CD4-positive, alpha-beta T cell treated with Interleukin-15 for 4 hours (primary cell): Measurements from ENCODE around the gene ZNF672.
"Not testable (repeated sequence)": the region's sequence is repeated elsewhere in the genome, so short reads cannot be mapped to it uniquely, and the experiment has no call there.

Source experiments
- DNase-seq: peaks from one replicate; pipeline ENCODE4 v3.0.0-alpha.2; 2020; ENCODE audit warnings: low spot score

ZNF672 gene

DNA sequence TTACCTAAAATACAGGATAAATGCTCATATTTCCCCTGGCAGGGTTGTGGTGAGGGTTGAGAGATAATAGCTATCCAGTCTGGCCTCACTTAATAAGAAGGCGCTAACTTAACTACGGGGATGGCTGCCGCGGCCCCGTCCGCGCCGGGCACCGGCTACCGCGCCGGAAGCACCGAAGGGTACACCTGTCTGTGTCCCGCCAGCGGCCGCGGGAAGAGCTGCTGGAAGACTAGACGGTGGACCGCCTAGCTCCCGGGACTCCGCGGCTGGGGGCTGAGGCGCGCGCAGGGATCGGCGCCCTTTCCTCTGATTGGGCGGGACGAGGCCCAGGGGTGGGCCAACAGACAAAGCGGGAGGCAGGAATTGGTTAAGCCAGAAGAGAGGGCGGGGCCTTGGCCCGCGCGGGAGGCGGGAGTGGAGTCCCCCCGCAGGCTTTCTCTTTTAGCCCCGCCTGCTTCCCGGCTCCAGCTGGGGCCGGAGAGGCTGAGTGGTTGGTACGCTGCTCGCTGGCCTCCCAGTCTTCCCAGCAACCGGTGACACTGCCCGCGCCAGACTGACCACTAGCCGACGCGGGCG is at the start of gene ZNF672:
Gene ZNF672, plus strand, starts transcription at position 444 of the 576 bp plus-strand sequence. CDS start 9,051 bp downstream, outside the sequence.
- peak; percentile 92 for DNase-seq

DNA sequence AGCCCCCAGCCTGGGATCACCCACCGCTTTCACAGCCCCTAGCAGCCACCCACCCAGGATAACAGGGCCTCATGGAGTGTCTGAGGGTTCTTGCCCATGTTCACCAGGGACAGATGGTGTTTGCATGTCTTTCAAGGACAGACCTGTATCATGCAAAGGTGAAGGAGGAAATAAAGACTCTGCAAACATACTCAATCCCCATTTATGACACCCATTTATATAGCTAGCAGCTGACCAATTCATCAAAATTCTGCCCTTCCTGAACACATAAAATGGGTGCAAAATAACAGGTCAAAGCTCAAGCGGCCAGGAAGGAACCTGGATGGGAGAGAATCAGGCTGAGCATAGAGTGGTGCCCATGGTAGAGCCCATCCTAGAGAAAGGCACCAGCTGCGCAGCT is 49.7 kb upstream of the ZNF672 start:
- DNase-seq = no peak

DNA sequence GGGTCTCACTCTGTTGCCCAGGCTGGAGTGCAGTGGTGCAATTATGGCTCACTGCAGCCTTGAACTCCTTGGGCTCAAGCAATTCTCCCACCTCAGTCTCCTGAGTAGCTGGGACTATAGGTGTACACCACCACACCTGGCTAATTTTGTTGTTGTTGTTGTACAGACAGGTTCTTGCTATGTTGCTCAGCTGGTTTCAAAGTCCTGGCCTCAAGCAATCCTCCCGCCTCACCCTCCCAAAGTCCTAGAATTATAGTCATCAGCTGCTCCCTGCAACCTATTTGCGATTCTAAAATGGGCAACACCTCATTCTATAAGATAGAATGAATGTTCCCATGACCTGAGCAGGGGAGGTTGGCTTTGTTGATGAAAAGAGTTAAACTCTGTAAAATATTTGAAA is 48.7 kb upstream of the ZNF672 start:
- not testable (repeated sequence) for DNase-seq

DNA sequence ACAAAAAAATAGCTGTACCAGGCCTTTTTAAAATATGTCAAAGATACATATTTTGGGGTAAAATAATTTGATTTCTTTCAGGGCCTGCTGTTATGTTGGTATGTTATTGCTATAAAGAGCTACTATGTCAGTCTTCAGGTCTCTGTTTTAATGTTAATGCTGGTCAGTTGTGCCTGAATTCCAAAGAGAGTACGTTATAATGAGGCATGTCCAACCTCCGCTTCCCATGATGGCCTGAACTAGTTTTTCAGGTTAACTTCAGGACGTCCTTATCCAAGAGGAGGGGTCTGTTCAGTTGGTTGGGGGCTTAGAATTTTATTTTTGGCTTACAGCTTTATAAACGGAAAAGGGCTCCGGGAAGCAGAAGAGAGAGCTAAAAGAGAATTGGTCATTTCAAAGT is 47.6 kb upstream of the ZNF672 start:
- no peak for DNase-seq

DNA sequence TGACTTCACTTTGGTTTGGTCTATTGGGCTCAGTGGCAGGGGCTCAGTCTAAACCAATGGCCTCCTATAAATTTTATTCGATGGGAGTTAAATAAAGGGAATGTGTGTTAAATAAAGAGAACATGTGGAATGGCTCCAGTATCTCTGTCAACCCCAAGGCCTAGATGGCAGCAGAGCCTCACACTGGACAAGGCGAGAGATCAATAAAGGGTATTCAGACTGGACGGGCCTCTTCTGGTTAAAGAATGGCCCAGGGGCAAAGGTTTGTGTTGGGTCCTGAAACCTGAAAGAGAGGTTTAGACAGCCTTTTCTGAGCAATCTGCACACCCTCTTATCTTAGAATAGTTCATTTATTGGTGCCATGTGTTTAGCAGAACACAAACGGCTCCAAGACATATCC is 47.0 kb upstream of the ZNF672 start:
- no peak for DNase-seq

DNA sequence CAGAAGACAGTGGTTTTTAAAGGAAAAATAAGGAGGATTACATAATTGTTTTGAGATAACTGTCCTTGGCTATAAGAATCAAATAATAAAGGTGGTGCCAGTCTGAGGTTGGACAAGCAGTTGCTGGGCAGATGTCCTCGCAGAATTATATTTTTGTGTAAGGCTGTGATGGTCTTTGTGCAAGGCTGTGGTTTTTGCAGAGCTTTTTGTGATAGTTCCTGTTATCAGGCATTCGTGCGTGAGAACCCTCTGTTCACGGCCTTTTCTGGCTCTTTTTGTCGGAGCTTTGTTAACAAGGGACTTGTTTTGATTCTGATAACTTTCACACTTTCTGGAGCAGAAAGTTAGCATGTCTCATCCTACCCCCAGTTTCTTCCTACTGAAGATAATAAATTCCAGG is 45.7 kb upstream of the ZNF672 start:
- no peak for DNase-seq

DNA sequence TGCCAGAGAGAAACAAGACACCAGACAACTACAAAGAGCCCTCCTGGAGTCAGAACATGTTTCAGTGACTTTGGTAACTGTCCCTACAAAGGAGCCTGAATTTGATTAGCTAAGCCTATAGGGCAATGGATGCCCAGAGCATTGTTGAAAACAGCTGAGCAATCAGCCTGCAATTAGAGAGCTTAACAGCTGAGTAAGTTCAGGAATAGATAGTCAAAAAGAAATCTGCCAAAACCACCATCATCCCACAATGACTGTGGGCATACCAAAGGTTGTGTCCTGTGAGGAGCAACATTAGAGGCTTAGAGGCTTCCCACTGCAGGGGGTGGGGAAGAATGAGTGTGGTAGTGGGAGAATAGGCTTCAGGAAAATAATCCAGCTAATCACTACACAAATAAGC is 44.4 kb upstream of the ZNF672 start:
- DNase-seq = no peak

DNA sequence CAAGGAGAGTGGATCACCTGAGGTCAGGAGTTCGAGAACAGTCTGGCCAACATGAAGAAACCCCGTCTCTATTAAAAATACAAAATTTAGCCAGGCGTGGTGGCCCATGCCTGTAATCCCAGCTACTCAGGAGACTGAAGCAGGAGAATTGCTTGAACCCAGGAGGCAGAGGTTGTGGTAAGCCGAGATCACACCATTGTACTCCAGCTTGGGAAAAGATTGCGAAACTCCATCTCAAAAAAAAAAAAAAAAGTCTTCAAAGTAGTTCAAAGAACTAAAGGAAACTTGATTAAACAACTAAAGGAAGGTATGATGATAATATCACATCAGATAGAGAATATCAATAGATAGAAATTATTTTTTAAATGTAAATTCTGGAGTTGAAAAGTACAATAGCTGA is 43.4 kb upstream of the ZNF672 start:
- not testable (repeated sequence) for DNase-seq

DNA sequence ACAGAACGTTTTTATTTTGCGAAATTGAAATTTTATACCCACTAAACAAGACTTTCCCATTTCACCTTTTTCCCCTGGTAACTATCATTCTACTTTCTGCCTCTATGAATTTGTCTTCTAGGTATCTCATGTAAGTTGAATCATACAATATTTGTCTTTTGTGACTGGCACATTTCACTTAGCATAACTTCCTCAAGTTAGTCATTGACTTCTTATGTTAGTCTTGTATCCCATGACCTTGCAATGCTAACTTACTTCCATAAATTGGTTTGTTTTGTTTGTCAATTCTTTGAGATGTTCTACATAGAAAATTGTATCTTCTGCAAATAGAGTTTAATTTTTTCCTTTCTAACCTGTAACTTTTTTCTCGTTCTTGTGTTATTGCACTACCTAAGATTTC is 39.2 kb upstream of the ZNF672 start:
- no peak for DNase-seq

DNA sequence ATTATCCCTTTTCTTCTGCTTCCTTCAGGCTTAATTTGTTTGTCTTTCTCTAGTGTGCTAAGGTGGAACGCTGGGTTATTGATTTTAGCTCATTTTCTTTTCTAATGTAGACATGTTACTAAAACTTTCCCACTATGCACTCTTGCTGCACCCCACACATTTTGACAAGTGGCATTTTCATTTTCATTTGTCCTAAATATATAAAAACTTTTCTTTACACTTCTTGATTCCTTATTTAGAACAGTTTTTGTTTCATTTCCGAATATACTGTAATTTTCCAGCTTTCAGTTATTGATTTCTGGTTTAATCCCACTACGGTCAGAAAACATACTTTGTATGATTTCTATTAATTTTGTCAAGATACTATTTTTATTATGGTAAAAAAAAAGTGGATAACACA is 37.6 kb upstream of the ZNF672 start:
- no peak for DNase-seq

DNA sequence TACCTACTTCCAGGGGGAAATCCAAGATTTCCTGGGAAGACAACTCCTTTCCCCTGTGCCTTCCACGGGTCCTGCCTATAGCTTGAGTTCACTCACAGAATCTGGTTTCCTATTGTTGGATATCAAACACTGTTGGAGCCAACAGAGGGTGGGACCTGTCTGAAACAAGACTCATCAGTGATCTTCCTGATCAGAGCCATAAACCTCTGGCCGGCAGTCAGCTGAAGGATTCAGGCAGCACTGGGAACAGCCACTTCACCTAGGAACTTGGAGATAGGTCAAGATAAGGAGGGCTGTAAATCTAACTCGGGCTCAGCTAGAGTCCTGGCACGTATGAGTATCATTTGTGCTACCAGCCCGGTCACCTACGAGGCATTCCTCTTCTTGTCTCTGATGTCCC is 35.6 kb upstream of the ZNF672 start:
- DNase-seq = no peak

DNA sequence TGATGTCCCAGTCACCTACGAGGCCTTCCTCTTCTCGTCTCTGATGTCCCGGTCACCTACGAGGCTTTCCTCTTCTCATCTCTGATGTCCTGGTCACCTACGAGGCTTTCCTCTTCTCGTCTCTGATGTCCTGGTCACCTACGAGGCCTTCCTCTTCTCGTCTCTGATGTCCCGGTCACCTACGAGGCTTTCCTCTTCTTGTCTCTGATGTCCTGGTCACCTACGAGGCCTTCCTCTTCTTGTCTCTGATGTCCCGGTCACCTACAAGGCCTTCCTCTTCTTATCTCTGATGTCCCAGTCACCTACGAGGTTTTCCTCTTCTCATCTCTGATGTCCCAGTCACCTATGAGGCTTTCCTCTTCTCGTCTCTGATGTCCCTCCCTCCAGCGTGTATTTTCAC is 34.5 kb upstream of the ZNF672 start:
- not testable (repeated sequence) for DNase-seq

DNA sequence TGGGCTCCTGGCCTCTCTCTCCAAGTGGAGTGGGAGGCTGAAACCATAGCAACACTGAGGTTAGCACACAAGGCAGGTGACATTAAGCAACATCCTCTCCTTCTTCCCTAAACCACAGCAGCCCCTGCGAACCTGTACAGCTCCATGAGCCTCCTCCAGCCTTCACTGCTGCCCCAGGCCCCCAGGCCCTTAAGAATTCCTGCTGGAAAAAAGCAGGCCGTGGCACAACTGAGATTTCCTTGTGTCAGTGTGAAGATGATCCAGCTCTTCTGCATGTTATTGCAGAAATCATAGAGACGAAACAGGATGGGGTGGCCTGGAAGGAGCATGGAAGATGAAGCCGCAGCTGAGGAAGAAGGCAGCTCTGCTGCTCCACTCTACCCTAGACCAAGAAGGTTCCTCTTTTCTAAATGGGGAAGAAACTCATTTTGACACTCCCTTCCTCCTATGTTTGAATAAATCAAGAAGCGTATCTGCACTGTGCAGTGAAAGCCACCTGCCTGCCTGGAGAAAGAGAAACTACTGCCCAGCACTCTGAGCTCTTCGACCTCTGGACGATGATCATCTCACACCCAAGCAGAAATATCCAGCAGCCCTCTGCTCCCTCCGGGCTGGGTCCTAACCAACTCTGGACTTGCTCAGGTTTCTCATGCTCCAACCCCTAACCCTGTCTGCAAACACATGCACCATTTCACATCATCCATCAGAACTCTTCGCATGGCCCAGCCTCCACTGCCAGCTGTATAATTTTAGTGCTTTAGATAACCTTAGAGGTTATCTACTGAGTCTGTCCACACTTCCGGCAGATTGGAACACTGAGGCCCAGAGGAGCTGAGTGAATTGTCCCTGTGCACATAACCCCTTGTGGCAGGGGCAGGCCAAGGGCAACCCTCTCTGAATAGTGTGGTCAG is 33.0 kb upstream of the ZNF672 start:
- DNase-seq = no peak

DNA sequence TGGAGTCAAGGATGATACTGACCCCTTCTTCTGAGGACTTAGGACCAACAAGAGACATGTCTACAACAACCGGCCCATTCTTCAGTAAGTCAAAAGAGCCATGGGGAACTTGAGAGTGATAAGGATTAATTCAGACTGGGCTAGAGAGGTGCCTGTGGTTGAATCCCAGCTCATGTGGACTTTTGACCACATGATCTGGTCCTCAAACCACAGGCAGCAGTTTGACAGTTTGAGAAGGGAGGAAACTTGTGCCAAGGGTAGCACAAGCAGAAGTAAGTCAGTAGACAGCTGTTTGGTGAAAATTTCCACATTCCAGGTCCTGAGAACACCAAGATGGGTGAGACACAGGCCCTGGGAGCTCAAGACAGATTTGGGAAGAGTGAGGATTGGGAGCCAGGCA is 32.1 kb upstream of the ZNF672 start:
- no peak for DNase-seq

DNA sequence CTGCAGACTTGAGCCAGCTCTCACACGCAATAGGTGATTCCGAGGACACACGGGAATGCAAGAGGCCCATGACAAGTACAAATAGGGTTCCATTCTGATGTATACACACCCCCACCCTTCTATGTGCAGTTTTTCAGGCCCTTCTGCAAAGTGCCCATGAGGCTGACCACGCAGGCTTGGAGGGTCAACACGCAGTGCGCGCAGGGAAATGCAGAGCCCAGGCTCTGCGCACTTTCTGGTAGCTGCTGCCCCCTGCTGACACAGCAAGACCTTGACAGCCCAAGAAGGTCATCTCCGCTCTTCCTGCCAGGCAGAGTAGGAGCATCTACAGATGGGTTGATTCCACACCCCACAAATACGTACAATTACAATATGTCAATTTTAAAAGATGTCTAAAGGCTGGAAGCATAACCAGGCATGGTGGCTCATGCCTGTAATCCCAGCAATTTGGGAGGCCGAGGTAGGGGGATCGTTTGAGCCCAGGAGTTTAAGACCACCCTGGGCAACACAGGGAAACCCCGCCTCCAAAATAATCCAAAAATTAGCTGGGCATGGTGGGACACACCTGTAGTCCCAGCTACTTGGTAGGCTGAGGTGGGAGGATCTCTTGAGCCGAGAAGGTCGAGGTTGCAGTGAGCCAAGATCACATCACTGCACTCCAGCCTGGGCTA is 30.8 kb upstream of the ZNF672 start:
- peak; percentile 48 for DNase-seq

DNA sequence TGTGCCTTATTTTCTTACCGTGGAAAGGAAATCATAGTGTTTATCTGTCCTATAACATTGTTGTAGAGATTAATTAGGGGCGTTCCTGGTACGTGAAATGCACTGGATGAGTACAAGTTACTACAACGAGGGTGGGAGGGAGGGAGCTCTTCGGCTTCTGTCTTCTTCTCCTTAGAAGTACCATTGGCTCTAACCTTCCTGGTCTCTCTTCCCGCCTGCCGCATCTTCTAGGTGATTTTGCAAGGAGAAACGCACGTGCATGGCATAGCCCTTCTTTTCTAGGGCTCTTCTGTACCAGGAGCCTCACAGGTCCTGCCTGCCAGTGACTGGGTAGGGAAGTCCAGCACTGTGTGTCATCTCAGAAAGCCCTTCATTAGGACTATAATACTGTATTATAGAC is 29.1 kb upstream of the ZNF672 start:
- no peak for DNase-seq

DNA sequence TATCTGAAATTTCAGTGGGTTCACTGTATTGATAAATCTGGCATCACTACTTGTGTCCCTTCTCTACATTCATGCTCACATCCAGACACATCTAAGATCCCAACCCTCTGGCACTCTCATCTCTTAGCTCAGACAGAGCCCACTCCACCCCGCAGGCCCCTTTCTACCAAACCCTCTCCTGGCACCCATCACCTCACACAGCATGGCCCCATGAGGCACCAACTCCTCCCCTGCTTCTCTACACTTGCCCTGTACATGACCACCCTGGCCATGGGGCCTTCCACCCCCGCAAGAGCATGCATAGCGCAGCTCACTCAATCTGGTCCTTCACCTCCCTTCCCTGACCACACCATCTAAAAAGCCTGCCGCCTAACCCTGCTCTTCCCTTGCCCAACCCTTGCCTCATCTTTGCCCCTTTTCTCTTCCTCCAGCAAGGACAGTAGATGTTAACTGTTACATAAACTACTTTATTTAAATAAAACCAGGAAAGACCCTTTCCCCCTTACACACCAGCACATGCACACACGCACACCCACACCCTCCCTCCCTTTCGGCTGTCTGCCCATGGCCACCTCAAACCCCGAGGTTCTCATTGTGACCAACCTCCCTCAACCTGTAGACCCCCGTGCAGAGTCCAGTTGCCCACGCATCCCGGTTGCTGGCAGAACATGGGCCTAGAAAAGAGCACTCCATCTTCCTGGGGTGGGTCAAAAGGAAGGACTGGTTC is 27.9 kb upstream of the ZNF672 start:
- DNase-seq = no peak

DNA sequence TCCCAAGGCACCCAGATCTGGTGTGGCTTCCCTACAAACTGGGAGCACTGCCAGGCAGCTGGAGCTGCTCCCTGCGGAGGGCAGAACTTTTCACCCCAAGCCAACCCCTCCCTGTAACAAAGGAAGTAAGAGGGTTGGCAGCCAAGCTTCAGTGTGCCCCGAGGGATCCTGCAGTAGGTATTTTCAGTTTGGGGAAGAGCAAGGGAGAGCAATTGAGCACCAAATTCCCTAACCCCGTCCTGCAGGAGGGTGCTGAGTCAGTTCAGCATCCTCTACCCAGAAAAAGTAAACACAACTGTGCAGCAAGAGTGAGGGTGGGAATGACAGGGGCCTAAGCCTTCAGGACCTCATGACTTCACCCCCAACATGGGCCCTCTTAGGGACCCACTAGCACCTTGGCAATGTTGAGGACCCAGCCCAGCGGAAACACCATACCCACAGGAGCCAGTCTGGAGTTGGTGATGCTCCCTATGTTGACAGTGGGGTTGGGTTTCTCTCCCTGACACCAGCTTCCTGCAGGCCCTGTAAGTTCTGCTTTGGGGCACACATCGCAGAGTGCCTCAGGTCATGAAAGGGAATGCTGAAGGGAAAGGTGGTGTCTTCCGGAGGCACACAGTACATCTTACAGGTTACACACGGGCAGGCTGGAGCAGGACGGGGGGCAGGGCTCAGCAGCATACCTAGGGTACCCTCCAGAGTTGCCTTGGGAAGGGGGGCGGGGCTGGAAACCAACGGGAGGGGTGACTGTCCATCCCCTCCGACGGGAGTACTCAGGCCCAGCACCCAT is 27.1 kb upstream of the ZNF672 start:
- no peak for DNase-seq

DNA sequence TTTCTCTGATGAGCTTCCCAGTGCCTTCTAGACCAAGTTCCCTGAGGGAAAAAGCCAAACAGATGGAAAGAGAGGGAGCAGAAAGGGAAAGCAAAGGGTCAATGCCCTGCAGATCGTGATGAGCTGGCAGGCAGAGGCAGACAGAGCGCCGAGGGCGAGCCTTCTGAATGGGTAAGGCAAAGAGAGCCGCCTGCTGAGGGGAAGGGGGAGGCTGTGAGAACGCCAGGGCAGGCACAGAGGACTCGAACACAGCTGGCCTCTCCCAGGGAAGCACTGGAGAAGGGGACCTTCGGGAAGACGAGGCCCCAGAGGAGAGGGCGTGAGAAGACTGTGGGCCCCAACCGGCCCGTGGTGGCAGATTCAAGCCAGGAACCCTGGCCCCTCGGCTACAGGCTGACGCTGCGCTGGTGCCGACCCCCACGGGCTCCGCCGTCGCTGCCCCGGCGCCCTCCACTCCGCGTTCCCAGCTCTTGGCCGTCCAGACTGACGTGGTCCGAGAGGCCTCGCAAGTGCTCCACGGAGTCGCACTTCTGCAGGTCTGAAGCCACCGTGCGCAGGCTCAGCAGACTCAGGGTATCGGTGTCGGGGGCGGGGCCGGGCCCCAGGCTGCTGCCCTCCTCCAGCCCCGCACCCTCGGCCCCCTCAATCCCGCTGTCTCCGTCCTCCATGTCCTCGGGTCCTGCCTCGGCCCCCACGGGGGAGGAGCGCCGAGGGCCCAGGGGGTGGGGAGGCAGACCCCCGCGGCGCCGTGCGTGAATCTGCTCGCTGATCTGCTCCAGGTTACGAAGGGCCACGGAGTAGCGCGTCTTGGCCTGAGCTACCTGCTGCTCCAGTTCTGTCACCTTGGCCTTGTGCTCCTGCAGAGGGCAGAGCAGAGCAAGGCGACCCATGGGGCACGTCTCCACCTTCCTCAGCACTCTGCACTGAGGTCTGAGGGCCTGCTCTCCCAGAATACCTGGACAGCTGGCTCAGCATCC is 26.2 kb upstream of the ZNF672 start:
- DNase-seq = no peak

DNA sequence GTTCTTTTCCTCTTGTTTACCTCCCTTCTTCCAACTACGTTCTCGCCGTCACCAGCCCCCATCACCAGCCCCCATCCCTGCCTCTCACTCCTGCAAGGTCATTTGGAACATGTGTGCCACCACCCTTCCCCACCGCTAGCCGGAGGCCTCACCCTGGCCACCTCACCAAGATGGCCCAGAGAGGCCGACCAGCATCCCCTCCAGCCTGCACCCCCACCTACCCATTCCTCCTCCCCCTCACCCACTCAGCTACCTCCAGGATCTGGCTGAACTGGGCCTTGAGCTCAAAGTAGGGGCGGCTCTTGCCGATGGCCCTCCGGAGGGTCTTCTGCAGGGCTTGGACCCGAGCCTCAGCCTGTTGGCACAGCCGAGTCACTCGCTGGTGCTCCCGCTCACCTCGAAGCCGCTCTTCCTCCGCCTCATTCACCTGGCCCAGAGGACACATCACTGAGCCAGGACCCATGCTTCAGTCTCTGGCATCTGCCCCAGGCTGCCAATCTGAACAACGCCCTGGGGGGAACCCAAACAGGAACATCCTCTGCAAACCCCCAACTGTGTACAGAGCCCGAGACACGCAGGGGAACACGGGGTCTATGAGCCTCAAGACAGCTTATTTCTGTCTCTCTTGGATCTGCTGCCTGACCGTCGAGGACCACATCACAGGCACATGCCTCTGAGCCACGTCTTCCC is 25.1 kb upstream of the ZNF672 start:
- DNase-seq = no peak
